GM19455 (cell line): Measurements from ENCODE around the gene ARHGAP23.

Experiments used
- ATAC-seq: cut with Tn5 transposase; IDR thresholded peaks from one replicate; pipeline ENCODE4 v1.9.1; 2021; ENCODE audit not compliant: unreplicated experiment

ARHGAP23 gene

GRCh38 chr17:38440614-38441397 is 12.5 kb downstream of the ARHGAP23 start:
- ATAC-seq: no peak

- ATAC-seq: no peak
Observed at GRCh38 chr17:38441429-38442061, 13.3 kb downstream of the ARHGAP23 start.

- no peak for ATAC-seq
Observed at GRCh38 chr17:38442548-38442947, 14.3 kb downstream of the ARHGAP23 start.

GRCh38 chr17:38443356-38444031 is 15.2 kb downstream of the ARHGAP23 start:
- no peak for ATAC-seq

GRCh38 chr17:38444151-38444550 is 15.9 kb downstream of the ARHGAP23 start:
- no peak for ATAC-seq

GRCh38 chr17:38447502-38448085 is 19.3 kb downstream of the ARHGAP23 start:
- no peak for ATAC-seq

GRCh38 chr17:38448208-38448771 is 20.0 kb downstream of the ARHGAP23 start:
- no peak for ATAC-seq

- ATAC-seq: no peak
Observed at GRCh38 chr17:38449364-38449763, 21.1 kb downstream of the ARHGAP23 start.

GRCh38 chr17:38450557-38451029 is 22.3 kb downstream of the ARHGAP23 start:
- no peak for ATAC-seq

- no peak for ATAC-seq
Observed at GRCh38 chr17:38451030-38451839, 23.0 kb downstream of the ARHGAP23 start.

GRCh38 chr17:38451840-38452529 is 23.7 kb downstream of the ARHGAP23 start:
- ATAC-seq: no peak

- no peak for ATAC-seq
Observed at GRCh38 chr17:38452719-38453118, 24.5 kb downstream of the ARHGAP23 start.

- ATAC-seq: no peak
Observed at GRCh38 chr17:38453951-38454421, 25.7 kb downstream of the ARHGAP23 start.

GRCh38 chr17:38454532-38454931 is 26.3 kb downstream of the ARHGAP23 start:
- ATAC-seq: no peak

- ATAC-seq: no peak
Observed at GRCh38 chr17:38455288-38455915, 27.1 kb downstream of the ARHGAP23 start.

- ATAC-seq: no peak
Observed at GRCh38 chr17:38456031-38456815, 28.0 kb downstream of the ARHGAP23 start.

GRCh38 chr17:38457577-38458371 is 29.5 kb downstream of the ARHGAP23 start:
- no peak for ATAC-seq

- ATAC-seq: no peak
Observed at GRCh38 chr17:38458521-38458920, 30.3 kb downstream of the ARHGAP23 start.
